GM18526 (cell line): Measurements from ENCODE around the gene SARDH.

Experiments
- POLR2A ChIP-seq: IDR thresholded peaks from 3 replicates; pipeline ENCODE4 v1.6.1; 2011; ENCODE audit not compliant: insufficient read length; ENCODE audit errors: extremely low read depth

Gene SARDH

DNA sequence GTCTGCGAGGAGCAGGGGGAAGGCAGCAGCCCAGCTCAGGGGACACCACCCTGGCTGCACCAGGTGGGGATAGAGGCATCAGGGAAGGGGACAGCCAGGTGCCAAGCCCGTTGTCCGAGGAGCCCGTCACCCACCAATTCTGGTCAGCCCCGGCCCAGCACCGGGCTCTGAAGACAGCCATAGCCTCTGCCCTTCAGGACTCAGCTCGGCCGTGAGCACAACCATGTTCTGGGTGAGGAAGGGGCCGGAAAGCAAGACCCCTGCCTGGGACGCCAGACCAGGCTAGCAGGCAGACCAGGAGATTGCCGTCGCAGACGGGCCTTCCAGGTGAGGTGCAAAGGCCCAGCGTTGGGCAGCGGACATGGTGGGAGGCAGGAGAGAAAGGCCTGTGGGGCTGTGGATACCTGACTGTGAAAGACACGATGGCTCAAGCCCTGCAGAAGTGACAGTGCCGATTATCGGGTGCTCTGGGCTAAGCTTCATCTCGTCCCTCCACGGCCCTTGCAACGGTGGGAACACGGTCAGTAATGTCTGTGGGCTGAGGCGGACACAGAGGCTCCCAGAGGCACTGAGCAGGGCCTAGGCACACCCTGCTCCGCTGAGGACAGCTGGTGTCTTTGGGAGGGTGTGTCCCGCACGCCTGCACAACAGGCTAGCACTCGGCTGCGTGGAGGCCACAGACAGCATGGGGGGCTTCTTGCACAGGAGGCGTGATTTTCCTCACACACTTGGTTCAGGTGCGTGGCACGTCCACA is 65.5 kb downstream of the SARDH start:
- no peak for TF ChIP-seq POLR2A

GRCh38 chr9:133671371-133671770 is 66.8 kb downstream of the SARDH start:
- TF ChIP-seq POLR2A = no peak

DNA sequence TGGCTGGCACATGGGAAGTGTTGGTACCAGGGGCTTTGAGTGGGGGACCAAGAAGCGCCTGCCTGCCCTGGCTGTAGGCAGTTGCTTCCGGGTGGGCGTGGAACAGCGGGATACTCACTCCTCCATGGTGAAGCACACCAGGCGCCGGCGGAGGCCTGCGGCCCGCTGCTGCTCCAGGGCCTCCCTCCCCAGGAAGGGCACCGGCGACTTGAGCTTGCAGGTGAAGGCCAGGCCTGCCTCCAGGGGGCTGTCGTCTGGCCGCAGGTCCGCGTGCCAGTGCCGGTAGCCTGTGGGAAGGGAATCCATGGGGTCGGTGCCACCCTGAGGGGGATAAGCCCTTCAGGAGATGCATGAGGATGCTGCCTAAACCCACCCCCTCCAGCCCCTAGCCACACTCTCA is 67.7 kb downstream of the SARDH start:
- no peak for TF ChIP-seq POLR2A

DNA sequence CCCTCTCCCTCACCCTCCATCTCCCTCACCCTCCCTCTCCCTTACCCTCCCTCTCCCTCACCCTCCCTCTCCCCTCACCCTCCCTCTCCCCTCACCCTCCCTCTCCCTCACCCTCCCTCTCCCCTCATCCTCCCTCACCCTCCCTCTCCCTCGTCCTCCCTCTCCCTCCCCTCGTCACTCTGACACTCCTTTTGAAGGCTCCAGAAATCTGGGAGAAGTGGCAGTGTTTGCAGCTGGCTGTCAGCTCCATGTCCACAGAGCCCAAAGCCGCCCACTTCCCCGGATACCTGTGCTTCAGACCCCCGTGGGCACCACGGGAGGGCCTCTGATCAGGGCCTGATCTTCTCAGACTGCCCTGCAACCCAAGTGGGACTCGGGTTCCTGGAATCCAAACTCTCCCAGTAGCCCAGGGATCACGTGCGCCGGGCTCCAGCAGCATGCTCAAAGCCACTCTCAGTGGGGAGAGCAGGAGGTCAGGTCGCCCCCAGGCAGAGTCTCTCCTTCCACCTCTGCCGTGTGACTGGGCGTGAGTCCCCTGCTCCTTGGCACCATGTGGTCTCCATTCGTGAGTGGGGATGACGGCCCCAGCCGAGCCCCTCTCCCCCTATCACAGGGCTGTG is 68.9 kb downstream of the SARDH start:
- TF ChIP-seq POLR2A = no peak

DNA sequence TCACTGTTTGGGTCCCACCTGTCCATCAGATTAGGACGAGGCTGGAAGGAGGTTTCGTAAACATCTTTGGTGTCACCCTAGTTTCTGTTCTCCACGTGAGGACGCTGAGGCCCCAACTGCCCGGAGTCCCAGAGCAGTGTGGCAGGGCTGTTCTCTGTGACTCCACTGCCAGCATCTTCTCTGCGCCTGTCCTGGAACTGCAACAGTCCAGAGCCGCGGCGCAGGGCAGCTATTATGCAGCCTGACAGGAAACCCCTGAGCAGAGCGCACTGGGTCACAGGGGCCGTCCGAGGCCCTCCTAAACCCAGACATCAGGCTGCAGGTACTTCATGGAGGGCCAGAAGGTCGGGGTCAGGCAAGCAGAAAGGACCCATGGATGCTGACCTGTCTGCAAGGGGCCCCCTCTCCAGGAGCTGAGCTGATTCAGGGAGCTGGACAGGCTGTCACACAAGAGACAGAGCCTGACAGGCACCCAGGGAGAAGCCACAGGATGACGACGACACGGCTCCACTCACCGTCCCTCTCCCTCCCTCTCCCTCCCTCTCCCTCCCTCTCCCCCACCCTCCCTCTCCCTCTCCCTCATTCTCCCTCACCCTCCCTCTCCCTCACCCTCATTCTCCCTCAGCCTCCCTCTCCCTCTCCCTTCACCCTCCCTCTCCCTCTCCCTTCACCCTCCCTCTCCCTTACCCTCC is 70.2 kb downstream of the SARDH start:
- TF ChIP-seq POLR2A = no peak

DNA sequence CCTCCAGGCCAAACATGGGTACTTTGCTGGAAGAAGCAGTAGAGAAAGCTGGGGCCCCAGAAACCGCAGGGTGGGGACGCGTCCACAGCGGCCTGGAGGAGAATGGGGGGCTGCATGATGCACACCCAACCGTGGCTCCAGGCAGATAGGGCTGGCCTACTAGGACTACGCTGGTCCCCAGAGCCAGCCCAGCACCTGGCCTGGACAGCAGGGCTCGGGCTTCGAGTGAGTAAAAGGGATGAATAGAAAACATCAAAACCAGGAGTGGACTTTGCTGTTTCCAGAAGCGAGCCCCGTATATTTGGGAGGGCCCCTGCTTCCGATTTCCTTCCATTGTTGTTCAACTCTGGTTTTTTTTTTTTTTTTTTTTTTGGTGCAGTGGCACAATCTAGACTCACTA is 71.3 kb downstream of the SARDH start:
- TF ChIP-seq POLR2A = no peak

GRCh38 chr9:133666387-133666786 is 71.8 kb downstream of the SARDH start:
- TF ChIP-seq POLR2A = no peak

DNA sequence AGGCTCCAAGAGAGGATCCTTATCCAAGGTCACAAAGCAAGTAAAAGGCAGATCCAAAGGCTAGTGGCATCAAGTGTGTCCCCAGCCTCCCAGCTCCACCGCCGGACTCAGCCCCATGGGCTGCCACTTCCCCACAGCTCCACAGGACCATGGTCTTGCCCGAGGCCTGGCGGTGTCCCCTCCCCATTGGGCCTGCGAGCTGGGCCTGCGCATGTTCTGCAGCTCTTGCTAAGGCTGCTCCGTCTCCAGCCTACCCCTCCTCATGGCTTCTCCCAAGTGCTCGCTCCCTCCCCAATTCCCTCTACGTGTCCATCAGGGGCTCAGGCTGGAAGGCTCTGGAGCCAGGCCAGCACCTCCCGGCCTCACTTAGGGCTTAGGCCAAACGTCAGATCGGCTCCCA is 72.6 kb downstream of the SARDH start:
- TF ChIP-seq POLR2A = no peak

GRCh38 chr9:133665096-133665495 is 73.1 kb downstream of the SARDH start:
- no peak for TF ChIP-seq POLR2A

GRCh38 chr9:133664173-133665050 is 73.7 kb downstream of the SARDH start:
- TF ChIP-seq POLR2A = no peak

DNA sequence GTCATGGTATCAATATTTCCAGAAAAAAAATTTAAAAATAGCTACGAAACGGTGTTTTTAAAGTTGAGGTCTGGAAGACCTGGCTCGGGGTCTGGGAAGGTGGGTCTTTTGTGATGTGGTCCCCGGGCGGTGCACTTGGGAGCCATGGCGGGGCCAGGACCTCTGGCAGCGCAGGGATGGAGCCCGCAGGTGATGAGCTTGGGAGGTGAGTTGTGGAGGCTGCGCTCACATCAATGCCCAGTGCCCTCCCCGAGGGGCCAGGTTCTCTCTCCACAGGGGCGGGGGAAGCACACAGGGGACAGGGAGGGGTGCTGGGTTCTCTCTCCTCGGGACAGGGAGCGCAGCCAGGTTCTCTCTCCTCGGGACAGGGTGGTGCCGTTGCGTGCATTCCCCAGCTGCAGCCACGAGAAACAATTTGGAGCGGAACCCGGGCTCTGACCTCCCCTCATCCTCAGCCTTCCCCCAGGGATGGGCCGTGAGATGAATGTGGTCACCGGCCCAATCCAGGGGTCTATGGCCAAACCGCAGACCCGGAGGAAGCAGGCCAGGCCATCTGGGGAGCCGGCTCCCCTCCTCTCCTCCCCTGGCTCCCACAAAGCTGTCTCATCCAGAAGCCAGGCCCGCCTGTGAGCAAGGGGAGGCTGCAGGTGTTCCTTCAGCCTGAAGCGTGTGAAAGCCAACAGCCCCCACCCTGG is 76.2 kb downstream of the SARDH start:
- no peak for TF ChIP-seq POLR2A

- no peak for TF ChIP-seq POLR2A
Observed at GRCh38 chr9:133659516-133659915, 78.6 kb downstream of the SARDH start.

- no peak for TF ChIP-seq POLR2A
Observed at GRCh38 chr9:133658442-133659431, 79.4 kb downstream of the SARDH start.

GRCh38 chr9:133657120-133657661 is 81.0 kb downstream of the SARDH start:
- no peak for TF ChIP-seq POLR2A
